ENCODE data around the gene ZNF175. TPM values are rescaled to one million over a fixed set of nuclear protein-coding genes. Genes with fewer than 3 reads are reported as not detected.
A peak's percentile ranks its signal among the peaks of the same experiment; 100 is the strongest.

The ZNF175 gene
- 10 to 100 TPM in 1 of 2 experiments, 1 to 10 TPM in 1; 8.3 to 10.1 TPM for total RNA-seq

- peak within 1 kb of the TSS; percentile 50 for H3K27ac Mint-ChIP-seq
- no peaks in the 10 kb centered on the region for H3K9me3 Mint-ChIP-seq (ENCODE audit: low read depth)
- peak; percentile 85 for DNase-seq
- peak; percentile 96 for ATAC-seq
- CTCF ChIA-PET = interaction anchor here (1.0 kb wide), 1 partner anchor 86 kb away, joined by 5 read pairs; no protein-coding TSS in a partner anchor
- H3K36me3 Mint-ChIP-seq = peaks cover 15% of the 10 kb centered on the region
- H3K27me3 Mint-ChIP-seq = peaks cover 16% of the 10 kb centered on the region
- peak within 1 kb of the TSS; percentile 79 for H3K4me3 Mint-ChIP-seq
- H3K4me1 Mint-ChIP-seq = peaks cover 28% of the 10 kb centered on the region
These were observed at the start of gene ZNF175 for GRCh38 chr19:51570962-51571575. ZNF175 (plus strand) TSS chr19:51571283; CDS start chr19:51573330, 2,047 bp downstream.

- CTCF ChIA-PET = no interaction called here
These were observed 49.7 kb upstream of the ZNF175 start for GRCh38 chr19:51521357-51521756.

GRCh38 chr19:51521781-51522180 is 49.3 kb upstream of the ZNF175 start:
- CTCF ChIA-PET = interaction anchor here (0.6 kb wide), 1 partner anchor 1122 kb away, joined by 5 read pairs; no protein-coding TSS in a partner anchor
- ATAC-seq (no peak), DNase-seq (no peak)
- Mint-ChIP-seq H3K27me3 (peaks cover 47% of the 10 kb centered on the region), H3K27ac (no peak overlapping the region), H3K9me3 (ENCODE audit: low read depth) (peaks cover 3% of the 10 kb centered on the region), H3K36me3 (no peaks in the 10 kb centered on the region), H3K4me1 (no peaks in the 10 kb centered on the region), H3K4me3 (no peak overlapping the region)

More at GRCh38 chr19:51521357-51521756, 49.7 kb upstream of the ZNF175 start:
- Mint-ChIP-seq H3K4me1 (no peaks in the 10 kb centered on the region), H3K27me3 (peaks cover 46% of the 10 kb centered on the region), H3K27ac (no peak overlapping the region), H3K4me3 (no peak overlapping the region), H3K36me3 (no peaks in the 10 kb centered on the region), H3K9me3 (ENCODE audit: low read depth) (peaks cover 3% of the 10 kb centered on the region)
- DNase-seq (no peak), ATAC-seq (no peak)

- no peak overlapping the region for H3K4me3 Mint-ChIP-seq
- H3K27me3 Mint-ChIP-seq = peaks cover 52% of the 10 kb centered on the region
- no peaks in the 10 kb centered on the region for H3K4me1 Mint-ChIP-seq
- no peak overlapping the region for H3K27ac Mint-ChIP-seq
- no peaks in the 10 kb centered on the region for H3K36me3 Mint-ChIP-seq
- ATAC-seq (no peak), DNase-seq (no peak)
- CTCF ChIA-PET = interaction anchor here (2.0 kb wide), 1 partner anchor 9 kb away, joined by 11 read pairs; no protein-coding TSS in a partner anchor
- no peaks in the 10 kb centered on the region for H3K9me3 Mint-ChIP-seq (ENCODE audit: low read depth)
These were observed 46.3 kb upstream of the ZNF175 start for GRCh38 chr19:51524666-51525264.

GRCh38 chr19:51525651-51526050 is 45.4 kb upstream of the ZNF175 start:
- Mint-ChIP-seq H3K4me1 (no peaks in the 10 kb centered on the region), H3K4me3 (no peak overlapping the region), H3K27me3 (peaks cover 48% of the 10 kb centered on the region), H3K36me3 (no peaks in the 10 kb centered on the region), H3K27ac (no peak overlapping the region), H3K9me3 (ENCODE audit: low read depth) (no peaks in the 10 kb centered on the region)
- CTCF ChIA-PET = interaction anchor here (2.0 kb wide), 1 partner anchor 10 kb away, joined by 11 read pairs; no protein-coding TSS in a partner anchor
- no peak for ATAC-seq
- DNase-seq = no peak

- DNase-seq (no peak), ATAC-seq (no peak)
- CTCF ChIA-PET = interaction anchor here (1.3 kb wide), 1 partner anchor 14 kb away, joined by 3 read pairs; no protein-coding TSS in a partner anchor
- Mint-ChIP-seq H3K27me3 (peaks cover 56% of the 10 kb centered on the region), H3K27ac (no peak overlapping the region), H3K4me1 (no peaks in the 10 kb centered on the region), H3K4me3 (no peak overlapping the region), H3K36me3 (no peaks in the 10 kb centered on the region), H3K9me3 (ENCODE audit: low read depth) (no peaks in the 10 kb centered on the region)
These were observed 41.8 kb upstream of the ZNF175 start for GRCh38 chr19:51529301-51529700.

GRCh38 chr19:51530616-51531015 is 40.5 kb upstream of the ZNF175 start:
- H3K27ac Mint-ChIP-seq = no peak overlapping the region
- H3K9me3 Mint-ChIP-seq (ENCODE audit: low read depth) = no peaks in the 10 kb centered on the region
- no peaks in the 10 kb centered on the region for H3K36me3 Mint-ChIP-seq
- ATAC-seq (no peak), DNase-seq (no peak)
- CTCF ChIA-PET = interaction anchor here (1.3 kb wide), 1 partner anchor 15 kb away, joined by 3 read pairs; no protein-coding TSS in a partner anchor
- H3K4me3 Mint-ChIP-seq = no peak overlapping the region
- peaks cover 66% of the 10 kb centered on the region for H3K27me3 Mint-ChIP-seq
- H3K4me1 Mint-ChIP-seq = no peaks in the 10 kb centered on the region

- ATAC-seq (peak; percentile 45), DNase-seq (peak; percentile 45)
- H3K27ac Mint-ChIP-seq = no peak within 1 kb of the TSS
- no peaks in the 10 kb centered on the region for H3K9me3 Mint-ChIP-seq (ENCODE audit: low read depth)
- CTCF ChIA-PET = interaction anchor here (1.1 kb wide), 1 partner anchor 58 kb away, joined by 4 read pairs; no protein-coding TSS in a partner anchor
- H3K36me3 Mint-ChIP-seq = no peaks in the 10 kb centered on the region
- peaks cover 68% of the 10 kb centered on the region for H3K27me3 Mint-ChIP-seq
- H3K4me1 Mint-ChIP-seq = no peaks in the 10 kb centered on the region
- H3K4me3 Mint-ChIP-seq = no peak within 1 kb of the TSS
These were observed 39.5 kb upstream of the ZNF175 start, which contains the start of gene SIGLEC6 for GRCh38 chr19:51531349-51532315. SIGLEC6 (minus strand) TSS chr19:51531670; CDS start chr19:51531648, 22 bp downstream.

GRCh38 chr19:51535535-51535934 is 35.5 kb upstream of the ZNF175 start:
- H3K27me3 Mint-ChIP-seq = peaks cover 70% of the 10 kb centered on the region

GRCh38 chr19:51539821-51540366 is 31.2 kb upstream of the ZNF175 start:
- H3K9me3 Mint-ChIP-seq (ENCODE audit: low read depth) = no peaks in the 10 kb centered on the region
- no peak for DNase-seq
- peaks cover 52% of the 10 kb centered on the region for H3K27me3 Mint-ChIP-seq
- H3K27ac Mint-ChIP-seq = no peak overlapping the region
- no peak for ATAC-seq
- H3K36me3 Mint-ChIP-seq = no peaks in the 10 kb centered on the region
- CTCF ChIA-PET = no interaction called here
- no peaks in the 10 kb centered on the region for H3K4me1 Mint-ChIP-seq
- no peak overlapping the region for H3K4me3 Mint-ChIP-seq

More at GRCh38 chr19:51535535-51535934, 35.5 kb upstream of the ZNF175 start:
- H3K4me1 Mint-ChIP-seq = no peaks in the 10 kb centered on the region
- no peak for DNase-seq
- H3K4me3 Mint-ChIP-seq = no peak overlapping the region
- H3K27ac Mint-ChIP-seq = no peak overlapping the region
- no peak for ATAC-seq
- H3K9me3 Mint-ChIP-seq (ENCODE audit: low read depth) = no peaks in the 10 kb centered on the region
- no peaks in the 10 kb centered on the region for H3K36me3 Mint-ChIP-seq
- CTCF ChIA-PET = no interaction called here

GRCh38 chr19:51541458-51542357 is 29.4 kb upstream of the ZNF175 start:
- CTCF ChIA-PET = no interaction called here
- peaks cover 9% of the 10 kb centered on the region for H3K4me1 Mint-ChIP-seq
- ATAC-seq (no peak), DNase-seq (no peak)
- no peak overlapping the region for H3K4me3 Mint-ChIP-seq
- peaks cover 40% of the 10 kb centered on the region for H3K27me3 Mint-ChIP-seq
- H3K36me3 Mint-ChIP-seq = no peaks in the 10 kb centered on the region
- H3K27ac Mint-ChIP-seq = no peak overlapping the region
- H3K9me3 Mint-ChIP-seq (ENCODE audit: low read depth) = no peaks in the 10 kb centered on the region

- CTCF ChIA-PET = no interaction called here
- Mint-ChIP-seq H3K4me1 (peaks cover 19% of the 10 kb centered on the region), H3K36me3 (no peaks in the 10 kb centered on the region), H3K27ac (no peak overlapping the region), H3K27me3 (peaks cover 32% of the 10 kb centered on the region), H3K9me3 (ENCODE audit: low read depth) (no peaks in the 10 kb centered on the region), H3K4me3 (no peak overlapping the region)
- DNase-seq = no peak
- ATAC-seq = no peak
These were observed 28.4 kb upstream of the ZNF175 start for GRCh38 chr19:51542699-51543098.
